Activated naive CD8-positive, alpha-beta T cell treated with anti-CD3 and anti-CD28 coated beads, Interleukin-2, amount 10 ng/mL, durations not matched to agents 7 days and 5 days (primary cell): Measurements from ENCODE around the gene DEPDC7. TPM values are rescaled to one million over a fixed set of nuclear protein-coding genes. Genes with fewer than 3 reads are reported as not detected.
"Not testable (repeated sequence)": the region's sequence is repeated elsewhere in the genome, so short reads cannot be mapped to it uniquely, and the experiment has no call there.

Source experiments
- ATAC-seq: fragments of 150-1000 bp; cut with Tn5 transposase; one replicate; pipeline ENCODE4 v1.10.0; 2021; ENCODE audit warnings: low read depth, moderate library complexity
- POLR2A ChIA-PET: fragments of 350-600 bp; sonication (Branson Sonifier 250); formaldehyde crosslinking; loops from one replicate; lab custom pipeline; 2021; ENCODE audit warnings: antibody characterized with exemption; lab: Charles Lee
- DNase-seq: peaks from one replicate; pipeline ENCODE4 v3.0.0; 2021
- H3K27ac Mint-ChIP-seq: one replicate; pipeline ENCODE4 v1.8.0; 2022; ENCODE audit warnings: mild to moderate bottlenecking, mixed read lengths
- H3K27me3 Mint-ChIP-seq: one replicate; pipeline ENCODE4 v1.8.0; 2022; ENCODE audit warnings: mild to moderate bottlenecking, moderate library complexity, mixed read lengths
- H3K36me3 Mint-ChIP-seq: one replicate; pipeline ENCODE4 v1.8.0; 2021; ENCODE audit warnings: mild to moderate bottlenecking, mixed read lengths
- H3K4me1 Mint-ChIP-seq: one replicate; pipeline ENCODE4 v1.8.0; 2021; ENCODE audit warnings: mixed read lengths
- H3K4me3 Mint-ChIP-seq: one replicate; pipeline ENCODE4 v1.8.0; 2022; ENCODE audit warnings: mild to moderate bottlenecking, moderate library complexity, mixed read lengths
- H3K9me3 Mint-ChIP-seq: one replicate; pipeline ENCODE4 v1.8.0; 2021; ENCODE audit warnings: mixed read lengths
- total RNA-seq, 2 experiments: library from RNA; stranded (reverse); gene quantifications; one replicate each; pipeline ENCODE4 v1.2.3, GENCODE V29; 2021

DEPDC7 gene
- total RNA-seq, 2 experiments from 2014 or later = 2.7 to 3.6 TPM

- H3K9me3 Mint-ChIP-seq = no peaks in the 10 kb centered on the region
- peaks cover 3% of the 10 kb centered on the region for H3K4me1 Mint-ChIP-seq
- no peak overlapping the region for H3K27ac Mint-ChIP-seq
- no peak overlapping the region for H3K4me3 Mint-ChIP-seq
- no peaks in the 10 kb centered on the region for H3K27me3 Mint-ChIP-seq
- DNase-seq (no peak), ATAC-seq (no peak)
- no peaks in the 10 kb centered on the region for H3K36me3 Mint-ChIP-seq
- POLR2A ChIA-PET = no interaction called here
Measured at GRCh38 chr11:33028537-33028914, 12.8 kb downstream of the DEPDC7 start.

GRCh38 chr11:33029218-33029617 is 13.5 kb downstream of the DEPDC7 start:
- H3K4me3 Mint-ChIP-seq, POLR2A ChIA-PET: not testable (repeated sequence)

GRCh38 chr11:33033493-33033892 is 17.8 kb downstream of the DEPDC7 start:
- H3K4me1 Mint-ChIP-seq = peaks cover 1% of the 10 kb centered on the region
- H3K4me3 Mint-ChIP-seq = no peak overlapping the region
- no peak for DNase-seq
- H3K36me3 Mint-ChIP-seq = peaks cover 3% of the 10 kb centered on the region
- POLR2A ChIA-PET = no interaction called here
- peaks cover 2% of the 10 kb centered on the region for H3K27me3 Mint-ChIP-seq
- H3K27ac Mint-ChIP-seq = no peak overlapping the region
- no peak for ATAC-seq
- H3K9me3 Mint-ChIP-seq = no peaks in the 10 kb centered on the region

More at GRCh38 chr11:33029218-33029617, 13.5 kb downstream of the DEPDC7 start:
- H3K27ac Mint-ChIP-seq, ATAC-seq, H3K36me3 Mint-ChIP-seq, H3K4me1 Mint-ChIP-seq, H3K9me3 Mint-ChIP-seq, DNase-seq, H3K27me3 Mint-ChIP-seq: not testable (repeated sequence)

- Mint-ChIP-seq H3K4me3 (no peak overlapping the region), H3K36me3 (peaks cover 3% of the 10 kb centered on the region), H3K9me3 (no peaks in the 10 kb centered on the region), H3K27ac (no peak overlapping the region), H3K27me3 (peaks cover 2% of the 10 kb centered on the region), H3K4me1 (peaks cover 1% of the 10 kb centered on the region)
- POLR2A ChIA-PET = no interaction called here
- ATAC-seq = no peak
- no peak for DNase-seq
Measured at GRCh38 chr11:33035011-33035410, 19.3 kb downstream of the DEPDC7 start.

GRCh38 chr11:33039274-33040032 is 23.8 kb downstream of the DEPDC7 start, which contains the start of gene TCP11L1:
Gene TCP11L1 (plus strand): TSS chr11:33039572. CDS start chr11:33043774, 4,202 bp downstream.
- no peaks in the 10 kb centered on the region for H3K9me3 Mint-ChIP-seq
- peaks cover 2% of the 10 kb centered on the region for H3K27me3 Mint-ChIP-seq
- H3K4me1 Mint-ChIP-seq = peaks cover 15% of the 10 kb centered on the region
- H3K4me3 Mint-ChIP-seq = peak within 1 kb of the TSS; percentile 90
- H3K27ac Mint-ChIP-seq = peak within 1 kb of the TSS; percentile 92
- peak; percentile 82 for DNase-seq
- peaks cover 4% of the 10 kb centered on the region for H3K36me3 Mint-ChIP-seq
- ATAC-seq = peak; percentile 83
- POLR2A ChIA-PET = interaction anchor here (0.6 to 2.3 kb wide), 11 partner anchors 8 to 456 kb away, joined by 3 to 17 read pairs (median 4); partner anchors contain the start of genes CSTF3, DEPDC7, EIF3M and QSER1

- ATAC-seq = peak; percentile 8
- Mint-ChIP-seq H3K27ac (peak overlapping the region; percentile 92), H3K36me3 (peaks cover 4% of the 10 kb centered on the region), H3K9me3 (no peaks in the 10 kb centered on the region), H3K4me1 (peaks cover 13% of the 10 kb centered on the region), H3K4me3 (peak overlapping the region; percentile 90), H3K27me3 (peaks cover 2% of the 10 kb centered on the region)
- DNase-seq = no peak
- POLR2A ChIA-PET = interaction anchor here (0.6 to 2.3 kb wide), 5 partner anchors 22 to 148 kb away, joined by 3 to 17 read pairs (median 11); partner anchors contain the start of genes CSTF3, DEPDC7 and QSER1
Measured at GRCh38 chr11:33040033-33040861, 24.6 kb downstream of the DEPDC7 start.

GRCh38 chr11:33040862-33041453 is 25.3 kb downstream of the DEPDC7 start:
- Mint-ChIP-seq H3K27me3 (no peaks in the 10 kb centered on the region), H3K36me3 (peaks cover 9% of the 10 kb centered on the region), H3K4me3 (peak overlapping the region; percentile 90), H3K4me1 (peaks cover 15% of the 10 kb centered on the region), H3K27ac (peak overlapping the region; percentile 92), H3K9me3 (no peaks in the 10 kb centered on the region)
- POLR2A ChIA-PET = interaction anchor here (2.3 kb wide), 1 partner anchor 24 kb away, joined by 17 read pairs; the partner anchor contains the start of gene DEPDC7
- DNase-seq = no peak
- ATAC-seq = no peak

GRCh38 chr11:33043221-33043830 is 27.6 kb downstream of the DEPDC7 start:
- no peak overlapping the region for H3K4me3 Mint-ChIP-seq
- DNase-seq = no peak
- POLR2A ChIA-PET = interaction anchor here (0.7 kb wide), 1 partner anchor 107 kb away, joined by 3 read pairs; no protein-coding TSS in a partner anchor
- peaks cover 15% of the 10 kb centered on the region for H3K4me1 Mint-ChIP-seq
- H3K9me3 Mint-ChIP-seq = no peaks in the 10 kb centered on the region
- no peaks in the 10 kb centered on the region for H3K27me3 Mint-ChIP-seq
- no peak for ATAC-seq
- peaks cover 21% of the 10 kb centered on the region for H3K36me3 Mint-ChIP-seq
- no peak overlapping the region for H3K27ac Mint-ChIP-seq

- Mint-ChIP-seq H3K36me3 (peaks cover 24% of the 10 kb centered on the region), H3K27ac (no peak overlapping the region), H3K27me3 (no peaks in the 10 kb centered on the region), H3K9me3 (no peaks in the 10 kb centered on the region), H3K4me3 (no peak overlapping the region), H3K4me1 (peaks cover 15% of the 10 kb centered on the region)
- POLR2A ChIA-PET = no interaction called here
- ATAC-seq (no peak), DNase-seq (no peak)
Measured at GRCh38 chr11:33044285-33044756, 28.6 kb downstream of the DEPDC7 start.

GRCh38 chr11:33045551-33046255 is 30.0 kb downstream of the DEPDC7 start:
- no peak overlapping the region for H3K4me3 Mint-ChIP-seq
- POLR2A ChIA-PET = interaction anchor here (0.6 kb wide), 1 partner anchor 207 kb away, joined by 3 read pairs; no protein-coding TSS in a partner anchor
- H3K27ac Mint-ChIP-seq = no peak overlapping the region
- ATAC-seq (no peak), DNase-seq (no peak)
- H3K4me1 Mint-ChIP-seq = peaks cover 9% of the 10 kb centered on the region
- H3K9me3 Mint-ChIP-seq = no peaks in the 10 kb centered on the region
- H3K27me3 Mint-ChIP-seq = no peaks in the 10 kb centered on the region
- H3K36me3 Mint-ChIP-seq = peaks cover 24% of the 10 kb centered on the region

GRCh38 chr11:33048701-33049100 is 33.0 kb downstream of the DEPDC7 start:
- H3K9me3 Mint-ChIP-seq = not testable (repeated sequence)
- H3K36me3 Mint-ChIP-seq = peaks cover 22% of the 10 kb centered on the region

More at GRCh38 chr11:33048701-33049100, 33.0 kb downstream of the DEPDC7 start:
- H3K27me3 Mint-ChIP-seq, POLR2A ChIA-PET, ATAC-seq, H3K4me3 Mint-ChIP-seq, H3K4me1 Mint-ChIP-seq, H3K27ac Mint-ChIP-seq, DNase-seq: not testable (repeated sequence)
